ENCODE measurements around the gene TBX1. TPM values are rescaled to one million over a fixed set of nuclear protein-coding genes. Genes with fewer than 3 reads are reported as not detected.

The TBX1 gene
- 1 to 10 TPM in 2 of 3 donors, under 1 TPM in 1; 0.52 to 4.9 (median 1.8) TPM for polyA plus RNA-seq

DNA sequence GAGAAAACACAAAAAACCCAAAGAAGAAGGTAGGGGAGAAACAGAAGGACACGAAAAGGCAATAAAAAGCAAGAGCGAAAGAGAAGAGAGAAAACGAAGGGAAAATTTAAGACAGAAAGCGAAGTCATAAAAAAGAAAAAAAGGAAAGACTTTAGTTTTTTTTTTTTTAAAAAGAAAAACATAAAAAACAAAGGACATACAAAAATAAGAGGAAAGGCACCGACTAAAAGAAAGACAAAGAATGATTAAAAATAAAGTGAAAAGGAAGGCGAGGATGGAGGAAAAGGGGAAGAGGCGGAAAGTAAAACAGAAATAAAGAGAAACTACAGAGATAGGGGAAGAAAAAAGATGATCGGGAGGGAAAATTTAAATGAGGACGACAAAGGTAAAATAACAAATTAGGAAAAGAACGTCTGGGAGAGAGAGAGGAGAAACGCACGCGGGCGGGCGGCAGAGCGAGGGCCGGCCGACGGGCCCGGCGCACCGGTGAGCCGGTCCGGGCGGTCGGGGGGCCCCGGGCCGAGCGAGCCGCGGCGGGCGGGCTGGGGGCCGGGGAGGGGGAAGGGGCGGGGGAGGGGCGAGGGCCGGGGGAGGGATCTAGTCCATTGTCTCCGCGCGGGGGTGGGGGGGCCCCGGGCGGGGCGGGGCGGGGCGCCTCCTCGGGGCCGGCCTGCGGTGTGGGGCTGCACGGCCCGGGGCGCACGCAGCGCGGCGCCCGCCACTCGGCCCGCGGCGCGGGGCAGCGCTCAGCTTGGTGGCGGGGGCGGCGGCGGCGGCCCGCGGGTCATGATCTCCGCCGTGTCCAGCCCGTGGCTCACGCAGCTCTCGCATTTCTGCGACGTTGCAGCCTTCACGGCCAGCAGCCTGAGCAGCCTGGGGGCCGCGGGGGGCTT lies at the start of gene TBX1:
TSS of gene TBX1 (plus strand) at position 721 of the 893 bp plus-strand sequence. CDS start at position 787, 66 bp downstream.
- 4 to 6% (median 4%) methylated on average over 36 to 63 of the region's 79 CpGs for WGBS, 3 donors
- no peak within 1 kb of the TSS for H3K27ac ChIP-seq (ENCODE audit: low read depth, low read length)

DNA sequence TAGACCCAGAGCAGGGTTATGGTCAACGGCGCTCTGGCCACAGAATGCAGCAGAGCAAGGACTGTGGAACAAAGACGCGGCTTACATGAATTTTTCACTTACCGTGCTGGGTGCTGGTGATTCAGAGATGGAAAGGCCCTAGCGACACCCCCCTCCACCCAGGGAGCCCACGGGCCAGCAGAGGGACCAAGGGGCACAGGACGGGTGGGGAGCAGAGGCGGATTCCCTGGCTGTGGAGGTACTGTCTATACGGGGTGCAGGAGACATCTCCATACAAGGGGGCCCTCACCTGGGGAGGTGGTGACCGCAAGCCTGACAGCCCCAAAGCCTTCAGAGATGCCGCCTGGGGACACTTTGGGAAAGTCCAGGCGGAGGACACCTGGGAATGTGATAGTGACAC lies 47.3 kb upstream of the TBX1 start:
- WGBS, 3 donors: 85 to 94% (median 90%) methylated on average over 13 of the region's 13 CpGs
- no peak overlapping the region for H3K27ac ChIP-seq (ENCODE audit: low read depth, low read length)

DNA sequence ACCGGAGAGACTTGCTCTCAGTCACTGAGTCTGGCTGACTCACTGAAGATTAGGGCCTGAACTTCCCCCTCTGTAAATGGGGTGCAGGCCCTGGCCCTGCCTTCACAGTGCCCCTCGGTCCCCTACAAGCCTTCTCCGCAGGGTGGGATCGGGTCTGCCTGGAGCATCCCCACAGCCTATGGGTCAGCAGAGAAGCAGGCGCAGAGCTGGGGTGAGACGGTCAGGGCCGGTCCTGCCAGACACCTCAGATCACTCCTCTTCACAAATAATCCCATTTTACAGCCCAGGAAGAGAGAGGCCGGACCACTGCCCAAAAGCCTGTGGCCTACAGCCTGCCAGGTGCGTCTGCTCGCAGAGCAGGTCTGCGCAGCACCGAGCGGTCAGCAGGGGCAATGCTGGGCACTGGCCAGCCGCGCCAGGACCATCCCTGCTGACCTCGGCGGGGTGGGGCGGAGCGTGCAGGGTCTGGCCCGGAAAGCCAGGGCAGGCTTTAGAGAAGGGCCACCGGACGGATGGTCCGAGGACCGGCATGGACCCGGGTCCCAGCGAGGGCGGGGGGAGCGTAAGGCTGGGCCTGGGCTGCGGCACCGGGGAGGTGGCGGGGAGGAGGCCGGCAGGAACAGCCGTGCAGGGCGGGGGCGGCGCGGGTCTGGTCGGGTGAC lies 46.8 kb upstream of the TBX1 start:
- WGBS, 3 donors: 21 to 28% (median 27%) methylated on average over 31 to 38 of the region's 38 CpGs
- H3K27ac ChIP-seq (ENCODE audit: low read depth, low read length): no peak overlapping the region

DNA sequence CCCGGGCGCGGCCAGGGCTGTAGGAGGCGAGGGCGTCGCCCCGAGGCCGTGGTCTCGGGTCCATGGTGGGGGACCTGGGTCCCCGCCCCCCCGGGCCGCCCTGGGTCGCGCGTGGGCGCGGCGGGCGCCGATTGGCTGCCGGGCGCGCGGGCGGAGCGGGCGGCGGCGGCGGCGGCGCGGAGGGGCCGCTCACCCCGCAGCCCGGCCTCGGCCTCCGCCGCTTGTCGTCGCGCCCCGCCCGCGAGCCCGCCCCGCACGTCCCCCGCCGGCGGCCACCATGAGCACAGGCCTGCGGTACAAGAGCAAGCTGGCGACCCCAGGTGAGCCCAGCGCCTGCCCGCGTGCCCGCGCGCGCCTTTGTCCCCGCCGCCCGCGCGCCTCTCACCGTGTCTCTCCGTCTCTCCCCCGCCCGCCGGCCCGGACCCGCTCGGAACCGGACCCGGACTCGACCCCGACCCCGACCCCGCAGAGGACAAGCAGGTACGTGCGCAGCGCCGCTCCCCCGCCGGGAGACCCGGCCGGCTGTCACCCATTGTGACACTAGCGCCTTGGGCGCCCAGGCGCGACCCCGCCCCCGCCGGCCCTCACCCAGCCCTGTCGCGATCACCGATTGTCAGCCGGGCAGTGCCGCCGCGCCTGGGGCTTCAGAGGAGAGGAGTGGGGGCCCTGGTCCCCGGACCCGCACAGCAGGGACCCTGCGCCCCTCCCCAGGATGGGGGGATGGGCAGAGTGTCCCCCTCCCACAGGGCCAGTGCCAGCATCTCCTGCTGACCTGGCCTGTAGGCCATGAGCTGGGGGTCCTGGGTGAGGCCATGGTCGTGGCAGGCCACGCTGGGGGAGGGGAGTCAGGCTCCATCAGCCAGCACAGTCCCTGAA lies 46.0 kb upstream of the TBX1 start, which contains the start of gene SEPTIN5:
TSS of gene SEPTIN5 (plus strand) at position 192 of the 876 bp plus-strand sequence. CDS start at position 278, 86 bp downstream.
- H3K27ac ChIP-seq (ENCODE audit: low read depth, low read length): no peak within 1 kb of the TSS

DNA sequence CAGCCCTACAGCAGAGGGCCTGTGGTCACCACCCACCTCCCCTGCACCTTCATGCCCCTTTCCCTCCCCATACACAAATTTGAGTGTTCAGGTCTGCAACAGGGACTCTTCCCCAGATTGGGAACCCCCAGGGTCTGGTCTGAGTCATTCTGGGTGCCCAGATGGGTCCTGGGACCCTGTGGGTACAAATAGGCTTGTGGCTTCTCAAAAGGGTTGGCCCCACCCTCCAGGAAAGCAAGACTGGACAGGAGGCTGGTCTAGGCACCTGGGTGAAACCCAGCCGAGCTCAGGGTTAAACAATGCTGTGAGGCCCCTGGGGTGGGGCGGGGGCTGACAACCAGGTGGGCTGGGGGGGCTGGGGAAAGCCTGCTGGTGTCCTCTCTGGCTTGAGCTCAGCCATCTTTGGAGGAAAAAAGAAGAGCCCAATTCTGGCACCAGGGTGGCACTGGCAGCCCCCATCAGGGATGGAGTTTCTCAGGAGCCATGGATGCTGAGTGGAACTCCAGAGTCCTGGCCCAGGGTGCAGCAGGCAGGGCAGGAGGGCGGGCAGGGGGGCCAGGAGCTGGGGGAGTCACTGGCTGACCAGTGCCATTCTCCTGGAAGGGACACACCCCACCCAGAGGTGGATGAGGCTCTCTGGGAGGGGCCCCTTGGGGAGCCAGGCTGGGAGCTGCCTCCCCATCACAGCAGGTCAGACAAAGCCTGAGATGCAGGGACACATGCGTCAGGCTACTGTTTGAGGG lies 45.2 kb upstream of the TBX1 start:
- no peak overlapping the region for H3K27ac ChIP-seq (ENCODE audit: low read depth, low read length)
- 82 to 86% (median 85%) methylated on average over 4 of the region's 4 CpGs for whole genome bisulfite sequencing, 3 donors

More for the DNA sequence above, 46.0 kb upstream of the TBX1 start, which contains the start of gene SEPTIN5:
- WGBS, 3 donors: 1 to 3% (median 2%) methylated on average over 54 to 104 of the region's 106 CpGs

DNA sequence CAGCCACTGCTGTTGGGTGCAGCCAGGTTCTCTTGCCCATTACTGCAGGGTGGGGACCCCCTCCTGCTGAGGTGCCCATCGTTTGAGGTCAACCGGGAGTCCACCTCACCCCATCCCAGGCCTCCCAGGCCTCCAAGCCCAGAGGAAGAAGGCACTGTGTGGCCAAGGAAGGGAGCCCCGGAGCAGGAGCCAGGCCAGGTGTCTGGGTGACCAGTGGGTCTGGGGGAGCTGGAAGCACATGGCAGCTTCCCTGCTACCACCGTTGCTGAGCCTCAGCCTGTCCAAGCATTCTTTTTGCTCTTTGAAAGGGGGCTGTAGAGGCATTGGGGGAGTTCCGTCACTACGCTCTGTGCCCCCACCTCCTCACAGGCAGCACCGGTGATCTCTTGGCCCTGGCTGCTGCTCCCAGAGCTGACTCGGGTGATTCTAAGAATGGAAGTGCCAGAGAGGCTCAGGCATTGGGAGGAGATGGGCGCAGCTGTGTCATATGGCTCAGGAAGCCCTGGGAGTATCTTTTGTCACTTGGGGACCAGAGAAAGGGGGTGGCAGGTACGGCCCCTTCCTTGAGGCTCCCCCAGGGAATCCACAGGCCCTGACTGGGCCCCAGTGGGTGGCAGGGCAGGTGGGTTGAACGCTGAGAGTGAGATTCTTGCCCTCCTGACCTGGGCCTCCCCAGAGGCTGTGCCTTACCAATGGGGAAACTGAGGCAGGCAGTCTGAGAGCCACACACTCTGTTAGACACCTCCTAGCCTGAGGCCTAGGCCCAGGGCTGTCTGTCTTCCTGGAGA lies 44.3 kb upstream of the TBX1 start:
- 81 to 86% (median 86%) methylated on average over 10 to 11 of the region's 11 CpGs for WGBS, 3 donors
- no peak overlapping the region for H3K27ac ChIP-seq (ENCODE audit: low read depth, low read length)

- no peak overlapping the region for H3K27ac ChIP-seq (ENCODE audit: low read depth, low read length)
- 97 to 100% (median 100%) methylated on average over 1 of the region's 1 CpG for WGBS, 3 donors
Measured at GRCh38 chr22:19716829-19717105, 43.8 kb upstream of the TBX1 start.

DNA sequence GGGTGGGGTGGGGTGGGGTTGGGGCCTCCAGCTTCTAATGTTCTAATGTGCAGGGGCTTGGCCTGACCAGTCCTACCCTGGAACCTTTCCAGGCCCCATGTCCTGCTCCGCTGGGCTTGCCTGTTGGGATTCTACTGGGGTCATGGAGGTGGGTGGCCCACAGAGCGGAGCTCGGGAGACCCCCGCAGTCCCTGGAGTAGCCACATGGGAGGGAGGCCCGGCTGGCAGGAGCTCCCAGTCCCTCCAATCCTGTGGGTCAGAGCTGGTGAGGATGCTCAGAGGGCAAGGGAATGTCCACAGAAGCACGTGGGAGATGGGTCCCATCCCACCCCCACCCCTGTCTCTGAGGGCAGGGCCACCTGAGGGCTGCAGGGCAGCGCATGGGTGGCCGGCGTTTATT lies 43.4 kb upstream of the TBX1 start:
- WGBS, 3 donors: 76 to 87% (median 85%) methylated on average over 9 of the region's 9 CpGs
- H3K27ac ChIP-seq (ENCODE audit: low read depth, low read length): no peak overlapping the region

DNA sequence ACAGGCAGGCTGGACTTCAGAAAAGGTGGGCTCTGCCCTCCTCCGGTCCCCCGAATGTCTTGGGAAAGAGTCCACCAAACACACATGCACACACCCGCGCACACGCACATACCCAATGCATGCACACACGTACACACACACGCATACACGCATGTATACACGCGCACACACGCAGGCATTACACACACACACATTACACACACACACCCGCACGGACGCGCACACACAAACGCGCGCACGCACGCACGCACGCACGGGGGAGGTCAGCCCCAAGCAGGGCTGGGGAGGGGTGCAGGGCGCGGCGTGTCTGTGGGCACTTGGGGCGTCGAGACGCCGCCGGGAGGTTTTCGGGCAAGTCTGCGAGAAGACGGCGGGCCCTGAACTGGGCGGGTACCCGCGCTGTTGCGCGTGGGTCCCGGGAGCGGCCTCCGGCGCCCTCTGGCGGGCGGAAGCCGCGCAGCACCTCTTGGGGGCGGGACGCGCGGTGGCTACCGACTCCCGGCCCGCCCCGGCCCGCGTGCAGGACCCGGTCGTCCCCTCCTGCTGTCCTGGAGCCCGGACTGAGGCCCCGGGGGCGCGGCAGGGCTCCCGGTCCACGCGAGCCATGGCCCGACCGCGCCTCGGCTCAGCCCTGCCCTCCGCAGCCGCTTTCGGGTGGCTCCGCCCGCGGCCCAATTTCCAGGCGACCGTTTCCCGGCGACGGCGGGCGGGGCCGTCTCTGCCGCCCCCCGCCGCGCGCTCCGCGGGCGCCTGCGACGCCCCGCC lies 42.7 kb upstream of the TBX1 start:
- WGBS, 3 donors: 5 to 8% (median 6%) methylated on average over 79 to 96 of the region's 96 CpGs
- H3K27ac ChIP-seq (ENCODE audit: low read depth, low read length): no peak overlapping the region

- WGBS, 3 donors: 3 to 7% (median 5%) methylated on average over 55 to 70 of the region's 70 CpGs
- no peak overlapping the region for H3K27ac ChIP-seq (ENCODE audit: low read depth, low read length)
Measured at GRCh38 chr22:19718456-19719049, 42.0 kb upstream of the TBX1 start.

DNA sequence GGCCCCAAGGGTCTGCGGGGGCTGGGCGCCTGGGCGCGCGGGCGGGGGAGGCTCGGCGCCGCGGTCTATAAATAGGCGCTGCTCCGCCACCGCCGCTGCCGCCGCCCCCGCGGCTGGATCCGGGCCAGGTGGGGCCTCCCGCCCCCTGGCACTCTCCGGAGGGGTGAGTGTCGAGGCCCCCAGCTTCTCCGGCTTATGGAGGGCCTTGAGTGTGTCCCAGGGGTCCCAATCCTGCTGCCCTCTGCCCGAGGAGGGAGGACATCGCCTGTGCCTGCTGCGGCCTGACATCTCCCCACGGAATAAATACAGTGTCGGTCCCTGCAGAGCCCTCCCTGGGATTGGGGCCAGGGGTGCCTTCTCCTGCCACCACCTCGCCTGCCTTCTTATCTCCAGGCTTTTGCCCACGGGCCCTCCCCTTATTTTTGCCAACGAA lies 41.5 kb upstream of the TBX1 start:
- no peak overlapping the region for H3K27ac ChIP-seq (ENCODE audit: low read depth, low read length)
- WGBS, 3 donors: 21 to 32% (median 25%) methylated on average over 24 to 31 of the region's 31 CpGs

DNA sequence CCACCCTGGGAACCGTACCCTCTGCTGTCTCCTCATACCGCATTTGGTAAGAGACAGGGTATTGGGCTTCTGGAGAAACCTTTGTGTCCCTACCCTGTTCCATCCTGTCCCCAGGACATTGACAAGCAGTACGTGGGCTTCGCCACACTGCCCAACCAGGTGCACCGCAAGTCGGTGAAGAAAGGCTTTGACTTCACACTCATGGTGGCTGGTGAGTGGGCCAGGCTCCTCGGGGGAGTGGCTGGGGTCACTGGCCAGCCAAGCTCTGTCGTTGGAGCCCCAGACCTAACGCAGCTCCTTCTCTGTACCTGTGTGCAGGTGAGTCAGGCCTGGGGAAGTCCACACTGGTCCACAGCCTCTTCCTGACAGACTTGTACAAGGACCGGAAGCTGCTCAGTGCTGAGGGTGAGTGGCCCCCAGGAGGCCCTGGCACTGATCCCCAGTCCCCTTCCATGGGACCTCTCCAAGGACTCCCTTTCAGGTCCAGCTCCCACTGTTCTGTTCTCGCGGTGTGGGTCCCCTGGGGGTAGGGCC lies 41.0 kb upstream of the TBX1 start:
- 88 to 91% (median 90%) methylated on average over 12 of the region's 12 CpGs for WGBS, 3 donors
- no peak overlapping the region for H3K27ac ChIP-seq (ENCODE audit: low read depth, low read length)

- 94 to 96% (median 94%) methylated on average over 26 of the region's 26 CpGs for WGBS, 3 donors
Measured at GRCh38 chr22:19720150-19720827, 40.3 kb upstream of the TBX1 start.

GRCh38 chr22:19720999-19721329 lies 39.6 kb upstream of the TBX1 start:
- WGBS, 3 donors: 92 to 100% (median 100%) methylated on average over 2 of the region's 2 CpGs

More at GRCh38 chr22:19720150-19720827, 40.3 kb upstream of the TBX1 start:
- no peak overlapping the region for H3K27ac ChIP-seq (ENCODE audit: low read depth, low read length)

GRCh38 chr22:19721330-19722177 lies 39.0 kb upstream of the TBX1 start:
- no peak overlapping the region for H3K27ac ChIP-seq (ENCODE audit: low read depth, low read length)
- 72 to 87% (median 82%) methylated on average over 40 to 44 of the region's 44 CpGs for WGBS, 3 donors

More at GRCh38 chr22:19720999-19721329, 39.6 kb upstream of the TBX1 start:
- H3K27ac ChIP-seq (ENCODE audit: low read depth, low read length): no peak overlapping the region

Data from adipose tissue (tissue), 3 donors.